ENCODE data around the gene PRRT1. TPM values are rescaled to one million over a fixed set of nuclear protein-coding genes. Genes with fewer than 3 reads are reported as not detected.

Gene PRRT1
- total and polyA plus RNA-seq, 5 experiments from 2014 or later = 1.2 to 5.6 (median 3.6) TPM

- Mint-ChIP-seq H3K36me3 (peaks cover 0 to 42% (median 4%) of the 10 kb centered on the region in 3 donors), H3K4me3 (peak within 1 kb of the TSS; percentile 88 to 100 (median 94)), H3K4me1 (peaks cover 45 to 84% (median 77%) of the 10 kb centered on the region in 4 donors), H3K27me3 (no peaks in the 10 kb centered on the region), H3K9me3 (no peaks in the 10 kb centered on the region), H3K27ac (peak within 1 kb of the TSS; percentile 95 to 100 (median 98))
- peak; percentile 81 to 99 (median 96) for DNase-seq
- peak; percentile 84 to 85 for ATAC-seq
- POLR2A ChIA-PET = interaction anchor here (0.7 to 9.4 kb wide), 8 partner anchors 14 to 794 kb away, joined by 3 to 303 read pairs (median 10); partner anchors contain the start of genes ATF6B, EGFL8, FKBPL and GPSM3
Measured at GRCh38 chr6:32177788-32178546, 26.2 kb upstream of the PRRT1 start, which contains the start of gene RNF5. Gene RNF5 (plus strand): TSS chr6:32178405. CDS start chr6:32178512, 107 bp downstream.

GRCh38 chr6:32177183-32177787 is 25.5 kb upstream of the PRRT1 start:
- H3K4me1 Mint-ChIP-seq = peaks cover 49 to 84% (median 76%) of the 10 kb centered on the region in 4 donors
- peak overlapping the region; percentile 88 to 100 (median 94) for H3K4me3 Mint-ChIP-seq
- POLR2A ChIA-PET = interaction anchor here (0.7 to 9.4 kb wide), 8 partner anchors 13 to 795 kb away, joined by 3 to 303 read pairs (median 10); partner anchors contain the start of genes ATF6B, EGFL8, FKBPL and GPSM3
- ATAC-seq (peak; percentile 3 to 7), DNase-seq (peak in 2 of 10 donors; percentile 34 to 69)
- no peaks in the 10 kb centered on the region for H3K9me3 Mint-ChIP-seq
- H3K27ac Mint-ChIP-seq = peak overlapping the region; percentile 95 to 100 (median 98)
- H3K36me3 Mint-ChIP-seq = peaks cover 0 to 36% (median 4%) of the 10 kb centered on the region in 3 donors
- H3K27me3 Mint-ChIP-seq = no peaks in the 10 kb centered on the region

GRCh38 chr6:32176476-32177182 is 24.9 kb upstream of the PRRT1 start:
- H3K27me3 Mint-ChIP-seq = no peaks in the 10 kb centered on the region
- peak overlapping the region; percentile 88 to 100 (median 94) for H3K4me3 Mint-ChIP-seq
- H3K36me3 Mint-ChIP-seq = peaks cover 0 to 30% (median 4%) of the 10 kb centered on the region in 3 donors
- ATAC-seq (no peak), DNase-seq (peak in 1 of 10 donors; percentile 7)
- peaks cover 49 to 78% (median 76%) of the 10 kb centered on the region in 4 donors for H3K4me1 Mint-ChIP-seq
- POLR2A ChIA-PET = interaction anchor here (0.7 to 9.4 kb wide), 9 partner anchors 13 to 795 kb away, joined by 3 to 303 read pairs (median 9); partner anchors contain the start of genes ATF6B, DXO, EGFL8 and FKBPL
- no peaks in the 10 kb centered on the region for H3K9me3 Mint-ChIP-seq
- H3K27ac Mint-ChIP-seq = peak overlapping the region; percentile 95 to 100 (median 98)

GRCh38 chr6:32175711-32176475 is 24.2 kb upstream of the PRRT1 start, which contains the start of gene AGPAT1:
Gene AGPAT1 (minus strand): TSS chr6:32176084. CDS start chr6:32171496, 4,588 bp downstream.
- POLR2A ChIA-PET = interaction anchor here (0.7 to 9.4 kb wide), 7 partner anchors 12 to 795 kb away, joined by 3 to 303 read pairs (median 9); partner anchors contain the start of genes ATF6B, DXO, EGFL8 and FKBPL
- ATAC-seq = peak; percentile 42 to 46
- H3K27ac Mint-ChIP-seq = peak within 1 kb of the TSS; percentile 95 to 100 (median 98)

GRCh38 chr6:32175322-32175710 is 23.6 kb upstream of the PRRT1 start:
- ATAC-seq = no peak
- Mint-ChIP-seq H3K27ac (peak overlapping the region; percentile 38 to 99 (median 84)), H3K4me1 (peaks cover 48 to 75% (median 74%) of the 10 kb centered on the region in 4 donors)

More at GRCh38 chr6:32175711-32176475, 24.2 kb upstream of the PRRT1 start, which contains the start of gene AGPAT1:
- H3K4me1 Mint-ChIP-seq = peaks cover 52 to 80% (median 77%) of the 10 kb centered on the region in 4 donors
- no peaks in the 10 kb centered on the region for H3K9me3 Mint-ChIP-seq
- H3K36me3 Mint-ChIP-seq = peaks cover 0 to 26% (median 4%) of the 10 kb centered on the region in 3 donors
- H3K4me3 Mint-ChIP-seq = peak within 1 kb of the TSS; percentile 88 to 100 (median 94)
- peak; percentile 90 to 98 (median 96) for DNase-seq
- H3K27me3 Mint-ChIP-seq = no peaks in the 10 kb centered on the region

GRCh38 chr6:32174416-32174815 is 22.7 kb upstream of the PRRT1 start:
- H3K27me3 Mint-ChIP-seq = no peaks in the 10 kb centered on the region
- POLR2A ChIA-PET = interaction anchor here (1.0 to 2.2 kb wide), 3 partner anchors 12 to 45 kb away, joined by 3 to 6 read pairs (median 4); no protein-coding TSS in a partner anchor
- peak overlapping the region in 9 of 10 donors; percentile 56 to 100 (median 93) for H3K4me3 Mint-ChIP-seq
- ATAC-seq (no peak), DNase-seq (peak in 1 of 10 donors; percentile 24)
- no peaks in the 10 kb centered on the region for H3K9me3 Mint-ChIP-seq
- H3K36me3 Mint-ChIP-seq = peaks cover 0 to 23% (median 5%) of the 10 kb centered on the region in 3 donors
- H3K27ac Mint-ChIP-seq = peak overlapping the region in 7 of 10 donors; percentile 15 to 99 (median 52)
- peaks cover 51 to 76% (median 68%) of the 10 kb centered on the region in 4 donors for H3K4me1 Mint-ChIP-seq

More at GRCh38 chr6:32175322-32175710, 23.6 kb upstream of the PRRT1 start:
- peak in 1 of 10 donors; percentile 38 for DNase-seq
- Mint-ChIP-seq H3K36me3 (peaks cover 0 to 23% (median 4%) of the 10 kb centered on the region in 3 donors), H3K9me3 (no peaks in the 10 kb centered on the region), H3K27me3 (no peaks in the 10 kb centered on the region), H3K4me3 (peak overlapping the region; percentile 80 to 100 (median 93))
- POLR2A ChIA-PET = no interaction called here

GRCh38 chr6:32173051-32173727 is 21.4 kb upstream of the PRRT1 start:
- H3K4me3 Mint-ChIP-seq = peak overlapping the region in 8 of 10 donors; percentile 19 to 97 (median 53)
- peaks cover 45 to 74% (median 59%) of the 10 kb centered on the region in 4 donors for H3K4me1 Mint-ChIP-seq

GRCh38 chr6:32171234-32171633 is 19.5 kb upstream of the PRRT1 start:
- ATAC-seq = no peak
- Mint-ChIP-seq H3K4me1 (peaks cover 36 to 64% (median 43%) of the 10 kb centered on the region in 4 donors), H3K36me3 (peaks cover 0 to 38% (median 5%) of the 10 kb centered on the region in 3 donors), H3K27me3 (no peaks in the 10 kb centered on the region), H3K4me3 (peak overlapping the region in 1 of 10 donors; percentile 12), H3K27ac (peak overlapping the region in 4 of 10 donors; percentile 12 to 57 (median 46)), H3K9me3 (no peaks in the 10 kb centered on the region)
- POLR2A ChIA-PET = no interaction called here
- no peak for DNase-seq

More at GRCh38 chr6:32173051-32173727, 21.4 kb upstream of the PRRT1 start:
- H3K36me3 Mint-ChIP-seq = peaks cover 0 to 26% (median 5%) of the 10 kb centered on the region in 3 donors
- peak overlapping the region; percentile 18 to 87 (median 70) for H3K27ac Mint-ChIP-seq
- POLR2A ChIA-PET = interaction anchor here (0.7 to 2.2 kb wide), 4 partner anchors 15 to 45 kb away, joined by 3 to 6 read pairs (median 3); partner anchors contain the start of gene ATF6B
- no peaks in the 10 kb centered on the region for H3K27me3 Mint-ChIP-seq
- no peaks in the 10 kb centered on the region for H3K9me3 Mint-ChIP-seq
- ATAC-seq (no peak), DNase-seq (peak in 2 of 10 donors; percentile 13 to 41)

- POLR2A ChIA-PET = interaction anchor here (0.5 to 1.8 kb wide), 2 partner anchors 25 to 27 kb away, joined by 4 to 5 read pairs; no protein-coding TSS in a partner anchor
- peak overlapping the region in 1 of 10 donors; percentile 39 for H3K27ac Mint-ChIP-seq
- no peaks in the 10 kb centered on the region for H3K9me3 Mint-ChIP-seq
- H3K4me1 Mint-ChIP-seq = peaks cover 31 to 60% (median 39%) of the 10 kb centered on the region in 4 donors
- peaks cover 0 to 44% (median 5%) of the 10 kb centered on the region in 3 donors for H3K36me3 Mint-ChIP-seq
- DNase-seq = peak in 1 of 10 donors; percentile 11
- no peak overlapping the region for H3K4me3 Mint-ChIP-seq
- ATAC-seq = no peak
- no peaks in the 10 kb centered on the region for H3K27me3 Mint-ChIP-seq
Measured at GRCh38 chr6:32170294-32170693, 18.6 kb upstream of the PRRT1 start.

Measured in naive thymus-derived CD8-positive, alpha-beta T cell (primary cell).